ENCODE results near the gene MYZAP. TPM values are rescaled to one million over a fixed set of nuclear protein-coding genes. Genes with fewer than 3 reads are reported as not detected.

The MYZAP gene
- total RNA-seq, 1 donor from 2014 or later, result not detected

DNA sequence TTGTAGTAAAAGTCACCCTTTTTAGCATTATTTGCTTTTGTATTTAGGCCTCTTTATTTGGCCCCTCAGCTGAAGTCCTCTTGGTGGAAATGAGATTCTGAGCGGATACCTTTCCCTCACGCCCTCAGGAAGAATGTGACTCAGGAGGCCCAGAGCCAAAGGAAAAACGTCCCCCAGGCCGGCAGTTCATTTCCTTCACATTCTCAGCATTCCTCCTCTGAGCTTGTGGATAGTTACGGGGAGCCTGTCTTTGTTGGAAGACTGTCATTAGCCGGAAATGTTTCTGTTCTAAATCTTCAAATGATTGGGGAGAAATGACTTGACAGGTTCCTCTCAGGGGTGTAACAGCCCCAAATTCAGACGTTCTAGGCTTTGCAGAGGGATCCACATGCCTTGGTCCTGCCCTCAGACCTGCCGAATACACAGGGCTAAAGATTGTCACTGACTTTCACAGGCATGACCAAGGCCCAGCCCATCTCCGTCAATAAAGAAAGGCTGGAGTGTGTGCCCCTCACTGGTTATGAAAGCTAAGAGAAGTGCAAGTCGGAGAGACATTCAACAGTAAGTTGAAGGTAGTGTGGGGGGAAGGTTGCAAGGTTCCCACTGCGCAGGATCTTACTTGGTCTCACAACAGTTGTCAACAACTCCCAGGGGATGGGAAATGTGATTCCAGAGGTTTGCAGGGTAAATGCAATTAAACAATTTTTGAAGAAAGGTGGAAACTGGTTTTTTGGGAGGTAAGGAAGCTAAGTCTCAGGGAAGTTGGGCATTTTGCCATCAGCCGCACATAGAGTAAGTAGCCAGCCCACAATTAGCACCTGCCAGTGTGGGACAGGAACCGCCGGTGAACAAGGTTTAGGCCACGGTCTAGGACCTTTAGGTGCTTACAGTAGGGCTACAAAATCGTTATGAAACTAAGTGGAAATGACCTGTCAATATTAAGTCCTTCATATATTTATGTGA is 39.7 kb upstream of the MYZAP start:
- DNase-seq, result no peak

DNA sequence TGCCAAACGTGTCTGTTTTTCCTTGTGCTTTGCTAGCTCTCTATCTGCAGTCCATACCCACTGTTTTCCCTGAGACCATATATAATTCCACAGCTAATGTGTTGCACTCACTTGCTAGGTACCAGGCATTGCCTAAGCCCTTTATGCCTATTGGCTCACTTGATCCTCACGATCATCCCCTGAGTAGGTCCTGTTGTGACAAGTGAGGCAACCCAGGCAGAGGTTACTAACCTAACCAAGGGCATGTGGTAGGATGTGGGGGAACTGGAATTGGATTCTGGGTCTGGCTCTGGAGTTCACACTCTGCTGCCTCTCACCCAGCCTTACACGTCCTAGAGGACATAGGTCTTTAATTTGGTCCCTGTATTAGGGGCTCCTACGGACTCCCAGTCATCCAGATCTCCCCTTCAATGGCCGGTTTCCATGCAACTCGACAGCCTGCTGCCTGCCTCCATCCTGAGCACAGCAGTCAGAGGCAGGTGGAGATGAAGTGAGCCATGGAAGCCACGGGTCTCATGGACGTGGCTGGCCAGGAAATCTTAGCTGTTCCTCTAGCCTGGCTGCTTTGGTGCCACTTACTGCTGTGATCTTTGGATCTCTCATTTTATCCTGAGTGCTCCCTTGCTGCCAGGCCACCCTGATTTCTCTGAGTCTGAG is 38.9 kb upstream of the MYZAP start:
- no peak for DNase-seq
- H3K27me3 Mint-ChIP-seq (ENCODE audit: unreplicated experiment), result peaks cover 5% of the 10 kb centered on the region
- no peak overlapping the region for H3K27ac Mint-ChIP-seq (ENCODE audit: unreplicated experiment)
- peaks cover 2% of the 10 kb centered on the region for H3K36me3 Mint-ChIP-seq (ENCODE audit: unreplicated experiment)
- peaks cover 2% of the 10 kb centered on the region for H3K9me3 Mint-ChIP-seq (ENCODE audit: unreplicated experiment)
- H3K4me1 Mint-ChIP-seq (ENCODE audit: low read depth, unreplicated experiment), result peaks cover 40% of the 10 kb centered on the region
- TF ChIP-seq CTCF (IDR thresholded peaks at IDR 0.05; ENCODE audit: partially characterized antibody, unreplicated experiment), result no peak
- H3K4me3 Mint-ChIP-seq (ENCODE audit: unreplicated experiment), result peak overlapping the region; percentile 3

More for the DNA sequence above, 39.7 kb upstream of the MYZAP start:
- TF ChIP-seq CTCF (IDR thresholded peaks at IDR 0.05; ENCODE audit: partially characterized antibody, unreplicated experiment), result no peak
- Mint-ChIP-seq H3K36me3 (ENCODE audit: unreplicated experiment) (no peaks in the 10 kb centered on the region), H3K27ac (ENCODE audit: unreplicated experiment) (no peak overlapping the region), H3K4me3 (ENCODE audit: unreplicated experiment) (no peak overlapping the region), H3K27me3 (ENCODE audit: unreplicated experiment) (peaks cover 5% of the 10 kb centered on the region), H3K9me3 (ENCODE audit: unreplicated experiment) (peaks cover 2% of the 10 kb centered on the region), H3K4me1 (ENCODE audit: low read depth, unreplicated experiment) (peaks cover 40% of the 10 kb centered on the region)

DNA sequence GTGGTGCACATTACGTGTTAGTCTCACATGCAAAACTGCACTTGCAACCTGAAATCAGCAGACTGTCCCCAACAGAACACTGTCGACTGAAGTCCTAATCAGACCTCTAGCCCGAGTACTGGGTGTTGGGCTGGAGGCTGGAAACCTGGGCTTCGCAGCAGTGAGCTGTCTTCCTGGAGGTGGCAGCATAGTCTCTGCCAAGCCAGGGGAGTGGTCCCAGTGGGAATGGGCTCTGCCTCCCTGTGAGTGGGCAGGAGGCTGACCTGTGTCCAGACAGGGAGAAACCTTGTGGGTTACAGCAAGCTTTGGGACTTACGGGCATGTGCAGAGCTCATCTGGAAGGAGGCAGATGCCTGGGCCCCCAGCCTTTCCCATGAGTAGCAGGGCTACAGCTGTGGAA is 38.2 kb upstream of the MYZAP start:
- Mint-ChIP-seq H3K4me1 (ENCODE audit: low read depth, unreplicated experiment) (peaks cover 40% of the 10 kb centered on the region), H3K36me3 (ENCODE audit: unreplicated experiment) (peaks cover 4% of the 10 kb centered on the region), H3K9me3 (ENCODE audit: unreplicated experiment) (peaks cover 2% of the 10 kb centered on the region), H3K27me3 (ENCODE audit: unreplicated experiment) (peaks cover 5% of the 10 kb centered on the region), H3K27ac (ENCODE audit: unreplicated experiment) (peak overlapping the region; percentile 84), H3K4me3 (ENCODE audit: unreplicated experiment) (peak overlapping the region; percentile 3)
- DNase-seq, result no peak
- TF ChIP-seq CTCF (IDR thresholded peaks at IDR 0.05; ENCODE audit: partially characterized antibody, unreplicated experiment), result no peak

DNA sequence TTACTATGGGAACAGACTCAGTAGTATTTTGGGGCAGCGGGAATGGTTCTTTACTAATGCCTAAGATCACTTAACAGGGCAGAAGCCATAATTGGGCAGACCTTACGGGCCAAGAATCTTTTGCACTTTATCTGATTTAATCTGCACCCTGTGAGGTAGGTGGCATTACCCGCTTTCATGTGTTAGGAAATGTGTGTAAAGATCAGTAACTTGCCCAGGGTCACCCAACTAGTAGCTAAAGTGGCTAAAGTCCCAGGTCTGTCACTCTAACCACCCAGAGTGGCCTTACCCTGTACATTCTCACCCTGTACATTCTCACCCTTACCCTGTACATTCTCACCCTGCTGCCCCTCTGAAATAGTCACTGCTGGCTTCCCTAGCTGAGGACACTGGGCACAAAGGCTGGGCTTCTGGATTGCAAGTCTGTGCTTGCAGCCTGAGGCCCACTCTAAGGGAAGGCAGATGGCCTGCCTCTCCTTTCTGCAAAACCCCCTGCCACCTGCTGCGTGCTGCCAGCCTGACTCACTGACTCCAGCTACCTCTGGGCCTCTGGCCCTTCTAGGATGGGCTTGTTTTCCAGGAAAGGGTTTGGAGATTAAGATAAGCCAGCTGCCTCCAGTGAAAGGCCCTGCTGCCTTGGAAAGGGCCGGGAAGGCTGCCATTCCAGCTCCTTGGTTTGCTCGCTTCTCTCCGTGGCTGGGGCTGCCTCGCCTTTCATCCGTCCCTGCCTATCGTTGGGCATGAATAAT is 37.5 kb upstream of the MYZAP start:
- Mint-ChIP-seq H3K4me3 (ENCODE audit: unreplicated experiment) (peak overlapping the region; percentile 17), H3K36me3 (ENCODE audit: unreplicated experiment) (peaks cover 4% of the 10 kb centered on the region), H3K4me1 (ENCODE audit: low read depth, unreplicated experiment) (peaks cover 40% of the 10 kb centered on the region), H3K27me3 (ENCODE audit: unreplicated experiment) (peaks cover 5% of the 10 kb centered on the region), H3K9me3 (ENCODE audit: unreplicated experiment) (peaks cover 2% of the 10 kb centered on the region), H3K27ac (ENCODE audit: unreplicated experiment) (peak overlapping the region; percentile 87)
- DNase-seq, result peak; percentile 45
- no peak for TF ChIP-seq CTCF (IDR thresholded peaks at IDR 0.05; ENCODE audit: partially characterized antibody, unreplicated experiment)
